OCI-LY7 (cell line): Measurements from ENCODE around the gene CYP2D6.

Source experiments
- EZH2phosphoT487 ChIP-seq: fragments of 200-600 bp; sonication (generic); IDR thresholded peaks from 2 replicates; pipeline ENCODE4 v1.6.1; 2018; ENCODE audit warnings: low read depth, borderline replicate concordance, mild to moderate bottlenecking, mixed run types, antibody characterized with exemption, low read length, moderate library complexity, mixed read lengths
- TF ChIP-seq, protein P1 (sequence below): fragments of 200-600 bp; sonication (generic); conservative IDR thresholded peaks from 2 replicates; pipeline ENCODE4 v1.5.1; 2014; ENCODE audit warnings: mild to moderate bottlenecking, antibody characterized with exemption, low read length, moderate library complexity, mixed read lengths

DNA sequence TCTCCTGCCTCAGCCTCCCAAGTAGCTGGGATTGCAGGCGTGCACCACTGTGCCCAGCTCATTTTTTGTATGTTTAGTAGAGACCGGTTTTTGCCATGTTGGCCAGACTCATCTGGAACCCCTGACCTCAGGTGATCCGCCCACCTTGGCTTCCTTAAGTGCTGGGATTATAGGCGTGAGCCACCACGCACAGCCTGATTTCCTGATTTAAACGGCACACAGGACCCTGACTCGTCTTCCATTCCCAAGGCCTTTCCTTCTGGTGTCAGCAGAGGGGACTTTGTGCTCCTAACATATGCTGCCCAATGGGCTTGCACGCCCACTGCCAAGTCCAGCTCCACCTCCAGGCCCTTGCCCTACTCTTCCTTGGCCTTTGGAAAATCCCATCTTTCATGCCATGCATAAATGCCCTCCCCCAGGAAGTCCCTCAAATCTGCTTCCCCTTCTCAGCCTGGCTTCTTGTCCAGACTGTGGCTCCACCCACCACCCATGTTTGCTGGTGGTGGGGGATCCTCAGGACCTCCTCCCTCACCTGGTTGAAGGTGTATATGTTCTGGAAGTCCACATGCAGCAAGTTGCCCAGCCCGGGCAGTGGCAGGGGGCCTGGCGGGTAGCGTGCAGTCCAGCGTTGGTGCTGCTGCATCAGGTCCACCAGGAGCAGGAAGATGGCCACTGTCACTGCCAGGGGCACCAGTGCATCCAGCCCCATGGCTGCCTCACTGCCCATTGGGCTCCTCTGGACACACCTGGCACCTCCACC is 23.9 kb upstream of the CYP2D6 start:
- TF ChIP-seq, protein P1, sequence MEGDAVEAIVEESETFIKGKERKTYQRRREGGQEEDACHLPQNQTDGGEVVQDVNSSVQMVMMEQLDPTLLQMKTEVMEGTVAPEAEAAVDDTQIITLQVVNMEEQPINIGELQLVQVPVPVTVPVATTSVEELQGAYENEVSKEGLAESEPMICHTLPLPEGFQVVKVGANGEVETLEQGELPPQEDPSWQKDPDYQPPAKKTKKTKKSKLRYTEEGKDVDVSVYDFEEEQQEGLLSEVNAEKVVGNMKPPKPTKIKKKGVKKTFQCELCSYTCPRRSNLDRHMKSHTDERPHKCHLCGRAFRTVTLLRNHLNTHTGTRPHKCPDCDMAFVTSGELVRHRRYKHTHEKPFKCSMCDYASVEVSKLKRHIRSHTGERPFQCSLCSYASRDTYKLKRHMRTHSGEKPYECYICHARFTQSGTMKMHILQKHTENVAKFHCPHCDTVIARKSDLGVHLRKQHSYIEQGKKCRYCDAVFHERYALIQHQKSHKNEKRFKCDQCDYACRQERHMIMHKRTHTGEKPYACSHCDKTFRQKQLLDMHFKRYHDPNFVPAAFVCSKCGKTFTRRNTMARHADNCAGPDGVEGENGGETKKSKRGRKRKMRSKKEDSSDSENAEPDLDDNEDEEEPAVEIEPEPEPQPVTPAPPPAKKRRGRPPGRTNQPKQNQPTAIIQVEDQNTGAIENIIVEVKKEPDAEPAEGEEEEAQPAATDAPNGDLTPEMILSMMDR = no peak
- no peak for TF ChIP-seq EZH2phosphoT487
